ENCODE measurements around the gene RABEPK.
"Not testable (repeated sequence)": the region's sequence is repeated elsewhere in the genome, so short reads cannot be mapped to it uniquely, and the experiment has no call there.

RABEPK gene

GRCh38 chr9:125202846-125203618, 2.7 kb downstream of the RABEPK start:
- peak; percentile 51 for DNase-seq

GRCh38 chr9:125204477-125204876, 4.1 kb downstream of the RABEPK start:
- DNase-seq = no peak

GRCh38 chr9:125214186-125214585, 13.8 kb downstream of the RABEPK start:
- DNase-seq = no peak

- DNase-seq = no peak
These were observed 18.3 kb downstream of the RABEPK start for GRCh38 chr9:125218621-125219020.

- DNase-seq = not testable (repeated sequence)
These were observed 24.5 kb downstream of the RABEPK start for GRCh38 chr9:125224858-125225257.

- no peak for DNase-seq
These were observed 27.4 kb downstream of the RABEPK start for GRCh38 chr9:125227761-125228160.

- DNase-seq = peak; percentile 68
These were observed 33.3 kb downstream of the RABEPK start for GRCh38 chr9:125233678-125234077.

GRCh38 chr9:125234099-125234498, 33.8 kb downstream of the RABEPK start:
- DNase-seq = peak; percentile 51

GRCh38 chr9:125235804-125236519, 35.6 kb downstream of the RABEPK start:
- DNase-seq = peak; percentile 20

- peak; percentile 23 for DNase-seq
These were observed 36.3 kb downstream of the RABEPK start for GRCh38 chr9:125236520-125237159.

GRCh38 chr9:125238127-125238914, 38.0 kb downstream of the RABEPK start:
- DNase-seq = no peak

GRCh38 chr9:125238915-125239446, 38.6 kb downstream of the RABEPK start:
- no peak for DNase-seq

GRCh38 chr9:125239631-125240597, 39.6 kb downstream of the RABEPK start:
- DNase-seq = no peak

GRCh38 chr9:125240649-125240999, 40.3 kb downstream of the RABEPK start:
- peak; percentile 70 for DNase-seq

GRCh38 chr9:125241000-125241862, 40.9 kb downstream of the RABEPK start, which contains the start of gene HSPA5:
HSPA5 (minus strand) TSS chr9:125241343; CDS start chr9:125241126, 217 bp downstream.
- DNase-seq = peak; percentile 100

- DNase-seq = peak; percentile 76
These were observed 41.8 kb downstream of the RABEPK start for GRCh38 chr9:125241863-125242739.

- no peak for DNase-seq
These were observed 43.5 kb downstream of the RABEPK start for GRCh38 chr9:125243792-125244260.

GRCh38 chr9:125246261-125246667, 45.9 kb downstream of the RABEPK start:
- DNase-seq = no peak

- no peak for DNase-seq
These were observed 53.9 kb downstream of the RABEPK start for GRCh38 chr9:125254231-125254630.

Measured in DMS53 (cell line).